ENCODE data around the gene ATXN7.
A peak's percentile ranks its signal among the peaks of the same experiment; 100 is the strongest.

ATXN7 gene

GRCh38 chr3:64008487-64009351 lies 145.1 kb downstream of the ATXN7 start:
- no peak overlapping the region for H3K9ac ChIP-seq (ENCODE audit: low read depth, low read length)
- no peak overlapping the region for H3K27ac ChIP-seq (ENCODE audit: low read depth, low read length)
- H3K4me3 ChIP-seq (ENCODE audit: low read depth, low read length): no peak overlapping the region
- peaks cover 81% of the 10 kb centered on the region for H3K36me3 ChIP-seq (ENCODE audit: control insufficient read depth, insufficient read depth, low read length)
- no peaks in the 10 kb centered on the region for H3K9me3 ChIP-seq (ENCODE audit: control insufficient read depth, insufficient read depth, low read length)
- H3K27me3 ChIP-seq (ENCODE audit: control insufficient read depth, insufficient read depth, low read length): no peaks in the 10 kb centered on the region
- no peaks in the 10 kb centered on the region for H3K4me1 ChIP-seq (ENCODE audit: control insufficient read depth, insufficient read depth, low read length)

- H3K4me1 ChIP-seq (ENCODE audit: control insufficient read depth, insufficient read depth, low read length): no peaks in the 10 kb centered on the region
- H3K9me3 ChIP-seq (ENCODE audit: control insufficient read depth, insufficient read depth, low read length): no peaks in the 10 kb centered on the region
- no peak overlapping the region for H3K4me3 ChIP-seq (ENCODE audit: low read depth, low read length)
- H3K27ac ChIP-seq (ENCODE audit: low read depth, low read length): no peak overlapping the region
- H3K36me3 ChIP-seq (ENCODE audit: control insufficient read depth, insufficient read depth, low read length): peaks cover 89% of the 10 kb centered on the region
- H3K9ac ChIP-seq (ENCODE audit: low read depth, low read length): no peak overlapping the region
- no peaks in the 10 kb centered on the region for H3K27me3 ChIP-seq (ENCODE audit: control insufficient read depth, insufficient read depth, low read length)
Observed at GRCh38 chr3:64009528-64009927, 145.9 kb downstream of the ATXN7 start.

- H3K9me3 ChIP-seq (ENCODE audit: control insufficient read depth, insufficient read depth, low read length): no peaks in the 10 kb centered on the region
- no peak overlapping the region for H3K4me3 ChIP-seq (ENCODE audit: low read depth, low read length)
- H3K9ac ChIP-seq (ENCODE audit: low read depth, low read length): no peak overlapping the region
- H3K36me3 ChIP-seq (ENCODE audit: control insufficient read depth, insufficient read depth, low read length): peaks cover 96% of the 10 kb centered on the region
- H3K4me1 ChIP-seq (ENCODE audit: control insufficient read depth, insufficient read depth, low read length): no peaks in the 10 kb centered on the region
- no peaks in the 10 kb centered on the region for H3K27me3 ChIP-seq (ENCODE audit: control insufficient read depth, insufficient read depth, low read length)
- H3K27ac ChIP-seq (ENCODE audit: low read depth, low read length): no peak overlapping the region
Observed at GRCh38 chr3:64010199-64010598, 146.5 kb downstream of the ATXN7 start.

GRCh38 chr3:64011685-64012084 lies 148.0 kb downstream of the ATXN7 start:
- no peak overlapping the region for H3K4me3 ChIP-seq (ENCODE audit: low read depth, low read length)
- H3K9ac ChIP-seq (ENCODE audit: low read depth, low read length): no peak overlapping the region
- no peaks in the 10 kb centered on the region for H3K27me3 ChIP-seq (ENCODE audit: control insufficient read depth, insufficient read depth, low read length)
- H3K36me3 ChIP-seq (ENCODE audit: control insufficient read depth, insufficient read depth, low read length): peaks cover 97% of the 10 kb centered on the region
- H3K4me1 ChIP-seq (ENCODE audit: control insufficient read depth, insufficient read depth, low read length): no peaks in the 10 kb centered on the region
- no peak overlapping the region for H3K27ac ChIP-seq (ENCODE audit: low read depth, low read length)
- no peaks in the 10 kb centered on the region for H3K9me3 ChIP-seq (ENCODE audit: control insufficient read depth, insufficient read depth, low read length)

- Histone ChIP-seq H3K4me1 (ENCODE audit: control insufficient read depth, insufficient read depth, low read length) (no peaks in the 10 kb centered on the region), H3K36me3 (ENCODE audit: control insufficient read depth, insufficient read depth, low read length) (peaks cover 96% of the 10 kb centered on the region), H3K27ac (ENCODE audit: low read depth, low read length) (no peak overlapping the region)
Observed at GRCh38 chr3:64016941-64017620, 153.4 kb downstream of the ATXN7 start.

GRCh38 chr3:64019271-64019670 lies 155.6 kb downstream of the ATXN7 start:
- peaks cover 74% of the 10 kb centered on the region for H3K36me3 ChIP-seq (ENCODE audit: control insufficient read depth, insufficient read depth, low read length)
- H3K27me3 ChIP-seq (ENCODE audit: control insufficient read depth, insufficient read depth, low read length): no peaks in the 10 kb centered on the region
- H3K27ac ChIP-seq (ENCODE audit: low read depth, low read length): no peak overlapping the region
- no peaks in the 10 kb centered on the region for H3K9me3 ChIP-seq (ENCODE audit: control insufficient read depth, insufficient read depth, low read length)
- H3K4me3 ChIP-seq (ENCODE audit: low read depth, low read length): no peak overlapping the region
- H3K4me1 ChIP-seq (ENCODE audit: control insufficient read depth, insufficient read depth, low read length): peaks cover 5% of the 10 kb centered on the region; the same call in 1 of the 2 replicates
- H3K9ac ChIP-seq (ENCODE audit: low read depth, low read length): no peak overlapping the region

More at GRCh38 chr3:64016941-64017620, 153.4 kb downstream of the ATXN7 start:
- Histone ChIP-seq H3K27me3 (ENCODE audit: control insufficient read depth, insufficient read depth, low read length) (no peaks in the 10 kb centered on the region), H3K4me3 (ENCODE audit: low read depth, low read length) (no peak overlapping the region), H3K9ac (ENCODE audit: low read depth, low read length) (no peak overlapping the region), H3K9me3 (ENCODE audit: control insufficient read depth, insufficient read depth, low read length) (no peaks in the 10 kb centered on the region)

GRCh38 chr3:64019879-64020278 lies 156.2 kb downstream of the ATXN7 start:
- Histone ChIP-seq H3K9ac (ENCODE audit: low read depth, low read length) (no peak overlapping the region), H3K36me3 (ENCODE audit: control insufficient read depth, insufficient read depth, low read length) (peaks cover 68% of the 10 kb centered on the region), H3K27me3 (ENCODE audit: control insufficient read depth, insufficient read depth, low read length) (no peaks in the 10 kb centered on the region), H3K4me3 (ENCODE audit: low read depth, low read length) (no peak overlapping the region), H3K9me3 (ENCODE audit: control insufficient read depth, insufficient read depth, low read length) (no peaks in the 10 kb centered on the region), H3K4me1 (ENCODE audit: control insufficient read depth, insufficient read depth, low read length) (peaks cover 5% of the 10 kb centered on the region; the same call in 1 of the 2 replicates), H3K27ac (ENCODE audit: low read depth, low read length) (no peak overlapping the region)

GRCh38 chr3:64021922-64022321 lies 158.3 kb downstream of the ATXN7 start:
- no peak overlapping the region for H3K9ac ChIP-seq (ENCODE audit: low read depth, low read length)
- H3K36me3 ChIP-seq (ENCODE audit: control insufficient read depth, insufficient read depth, low read length): peaks cover 50% of the 10 kb centered on the region
- no peak overlapping the region for H3K27ac ChIP-seq (ENCODE audit: low read depth, low read length)

GRCh38 chr3:64022451-64023186 lies 159.0 kb downstream of the ATXN7 start:
- H3K4me3 ChIP-seq (ENCODE audit: low read depth, low read length): peak overlapping the region; percentile 100
- peak overlapping the region; percentile 96 for H3K9ac ChIP-seq (ENCODE audit: low read depth, low read length)
- peaks cover 5% of the 10 kb centered on the region; the same call in 1 of the 2 replicates for H3K4me1 ChIP-seq (ENCODE audit: control insufficient read depth, insufficient read depth, low read length)
- peak overlapping the region; percentile 88 for H3K27ac ChIP-seq (ENCODE audit: low read depth, low read length)
- H3K27me3 ChIP-seq (ENCODE audit: control insufficient read depth, insufficient read depth, low read length): no peaks in the 10 kb centered on the region
- peaks cover 43% of the 10 kb centered on the region for H3K36me3 ChIP-seq (ENCODE audit: control insufficient read depth, insufficient read depth, low read length)
- H3K9me3 ChIP-seq (ENCODE audit: control insufficient read depth, insufficient read depth, low read length): no peaks in the 10 kb centered on the region

More at GRCh38 chr3:64021922-64022321, 158.3 kb downstream of the ATXN7 start:
- Histone ChIP-seq H3K4me1 (ENCODE audit: control insufficient read depth, insufficient read depth, low read length) (peaks cover 5% of the 10 kb centered on the region; the same call in 1 of the 2 replicates), H3K9me3 (ENCODE audit: control insufficient read depth, insufficient read depth, low read length) (no peaks in the 10 kb centered on the region), H3K4me3 (ENCODE audit: low read depth, low read length) (peak overlapping the region; percentile 100), H3K27me3 (ENCODE audit: control insufficient read depth, insufficient read depth, low read length) (no peaks in the 10 kb centered on the region)

- H3K36me3 ChIP-seq (ENCODE audit: control insufficient read depth, insufficient read depth, low read length): peaks cover 36% of the 10 kb centered on the region
Observed at GRCh38 chr3:64023187-64023860, 159.7 kb downstream of the ATXN7 start, which contains the start of gene PSMD6. Gene PSMD6, minus strand, starts transcription at chr3:64023494. Its CDS starts 75 bp downstream, at chr3:64023419.

More at GRCh38 chr3:64023187-64023860, 159.7 kb downstream of the ATXN7 start, which contains the start of gene PSMD6:
- Histone ChIP-seq H3K27ac (ENCODE audit: low read depth, low read length) (peak within 1 kb of the TSS; percentile 88), H3K27me3 (ENCODE audit: control insufficient read depth, insufficient read depth, low read length) (no peaks in the 10 kb centered on the region), H3K4me3 (ENCODE audit: low read depth, low read length) (peak within 1 kb of the TSS; percentile 100), H3K9me3 (ENCODE audit: control insufficient read depth, insufficient read depth, low read length) (no peaks in the 10 kb centered on the region), H3K9ac (ENCODE audit: low read depth, low read length) (peak within 1 kb of the TSS; percentile 96), H3K4me1 (ENCODE audit: control insufficient read depth, insufficient read depth, low read length) (peaks cover 5% of the 10 kb centered on the region; the same call in 1 of the 2 replicates)
